A549 (cell line): ENCODE data around the gene SURF2.

Source experiments
- CHD4 ChIP-seq: fragments of 200-600 bp; sonication (generic); IDR thresholded peaks from 2 replicates; pipeline ENCODE4 v1.6.1; 2016; ENCODE audit warnings: antibody characterized with exemption, mild to moderate bottlenecking, borderline replicate concordance
- EP300 ChIP-seq, 2 experiments: fragments of >200 bp; sonication (Bioruptor Twin); formaldehyde crosslinking; IDR thresholded peaks; 2 replicates in 1 of 2; 3 replicates in 1 of 2; pipeline ENCODE4 v1.6.1; 2016 to 2017
- ESRRA ChIP-seq: fragments of 150-350 bp; IDR thresholded peaks from 2 replicates; pipeline ENCODE4 v1.6.1; 2014; ENCODE audit warnings: mild to moderate bottlenecking, low read length, borderline replicate concordance
- NR3C1 ChIP-seq: fragments of >200 bp; sonication (Bioruptor Twin); formaldehyde crosslinking; IDR thresholded peaks from 3 replicates; pipeline ENCODE4 v1.6.1; 2017
- POLR2A ChIP-seq: IDR thresholded peaks from 2 replicates; pipeline ENCODE4 v1.6.1; 2012; ENCODE audit warnings: mild to moderate bottlenecking, low read length
- SMC3 ChIP-seq: fragments of >200 bp; sonication (Bioruptor Twin); formaldehyde crosslinking; IDR thresholded peaks from 3 replicates; pipeline ENCODE4 v1.6.1; 2018; ENCODE audit warnings: inconsistent platforms
- SREBF2 ChIP-seq: fragments of 450-650 bp; IDR thresholded peaks from 2 replicates; pipeline ENCODE4 v1.6.1; 2014; ENCODE audit warnings: mild to moderate bottlenecking, moderate library complexity
- USF2 ChIP-seq: fragments of 450-650 bp; IDR thresholded peaks from 2 replicates; pipeline ENCODE4 v1.6.1; 2014; ENCODE audit warnings: antibody characterized with exemption
- TF ChIP-seq, protein P1 (sequence below): fragments of >200 bp; sonication (Bioruptor Twin); formaldehyde crosslinking; IDR thresholded peaks from 3 replicates; pipeline ENCODE4 v1.5.1; 2016

DNA sequence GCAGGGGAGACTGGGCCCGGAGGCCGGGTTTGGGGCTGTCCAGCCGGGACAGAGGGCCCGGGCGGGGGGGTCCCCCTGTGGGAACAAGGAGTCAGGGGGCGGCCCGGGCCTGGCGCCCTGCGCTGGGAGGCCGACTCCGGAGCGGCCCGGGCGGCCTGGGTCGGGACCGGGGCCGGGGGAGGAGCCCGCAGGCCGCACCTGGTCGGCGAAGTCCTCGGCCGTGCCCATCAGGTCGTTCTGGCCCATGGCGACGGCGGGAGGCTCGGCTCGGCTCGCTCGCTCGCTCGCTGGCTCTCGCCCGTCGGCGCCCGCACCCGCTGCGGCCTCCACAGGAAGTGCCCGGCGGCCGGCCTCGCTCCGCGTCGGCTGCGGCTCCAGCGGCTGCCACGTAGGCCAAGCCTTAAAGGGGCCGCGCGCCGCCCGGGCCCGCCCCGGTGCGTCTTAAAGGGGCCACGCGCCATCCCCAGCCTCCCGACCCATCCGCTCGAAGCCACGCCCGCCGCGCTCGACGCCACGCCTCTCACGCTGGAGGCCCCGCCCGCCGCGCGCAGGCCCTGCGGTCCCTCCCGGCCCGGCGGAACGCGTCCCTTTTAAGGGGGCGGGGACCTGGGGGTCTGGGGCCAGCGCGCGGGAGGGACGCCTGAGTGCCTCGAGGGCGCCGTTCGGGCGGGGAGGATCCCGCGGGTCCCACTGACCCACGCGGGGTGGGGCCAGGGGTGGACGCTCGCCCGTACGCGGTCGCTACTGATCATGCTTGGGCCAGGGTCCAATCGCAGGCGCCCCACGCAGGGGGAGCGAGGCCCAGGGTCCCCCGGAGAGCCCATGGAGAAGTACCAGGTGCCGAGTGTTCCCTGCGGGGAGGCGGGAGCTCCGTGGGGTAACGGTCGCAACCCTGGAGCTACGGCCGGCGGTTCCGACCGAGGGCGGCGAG lies 19.6 kb downstream of the SURF2 start, which contains the start of the genes STKLD1 and SURF4:
- no peak for TF ChIP-seq USF2
- peak; percentile 86 for TF ChIP-seq POLR2A
- TF ChIP-seq, protein P1, sequence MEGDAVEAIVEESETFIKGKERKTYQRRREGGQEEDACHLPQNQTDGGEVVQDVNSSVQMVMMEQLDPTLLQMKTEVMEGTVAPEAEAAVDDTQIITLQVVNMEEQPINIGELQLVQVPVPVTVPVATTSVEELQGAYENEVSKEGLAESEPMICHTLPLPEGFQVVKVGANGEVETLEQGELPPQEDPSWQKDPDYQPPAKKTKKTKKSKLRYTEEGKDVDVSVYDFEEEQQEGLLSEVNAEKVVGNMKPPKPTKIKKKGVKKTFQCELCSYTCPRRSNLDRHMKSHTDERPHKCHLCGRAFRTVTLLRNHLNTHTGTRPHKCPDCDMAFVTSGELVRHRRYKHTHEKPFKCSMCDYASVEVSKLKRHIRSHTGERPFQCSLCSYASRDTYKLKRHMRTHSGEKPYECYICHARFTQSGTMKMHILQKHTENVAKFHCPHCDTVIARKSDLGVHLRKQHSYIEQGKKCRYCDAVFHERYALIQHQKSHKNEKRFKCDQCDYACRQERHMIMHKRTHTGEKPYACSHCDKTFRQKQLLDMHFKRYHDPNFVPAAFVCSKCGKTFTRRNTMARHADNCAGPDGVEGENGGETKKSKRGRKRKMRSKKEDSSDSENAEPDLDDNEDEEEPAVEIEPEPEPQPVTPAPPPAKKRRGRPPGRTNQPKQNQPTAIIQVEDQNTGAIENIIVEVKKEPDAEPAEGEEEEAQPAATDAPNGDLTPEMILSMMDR, result no peak
- no peak for TF ChIP-seq SMC3
- no peak for TF ChIP-seq ESRRA
- TF ChIP-seq EP300 (IDR thresholded peaks at IDR 0.05), result no peak
- TF ChIP-seq SREBF2, result no peak
- no peak for TF ChIP-seq NR3C1
- TF ChIP-seq CHD4, result no peak
